Activated T-helper 2 cell treated with anti-CD3 and anti-CD28 coated beads, Interferon-gamma antibody, Interleukin-2, Interleukin-4, amounts not matched to agents 10 μg/mL and 5 μg/mL and 100 μg/mL, durations not matched to agents 14 hours and 24 hours and 36 hours (primary cell): ENCODE measurements around the gene RPS19BP1. TPM values are rescaled to one million over a fixed set of nuclear protein-coding genes. Genes with fewer than 3 reads are reported as not detected.
A peak's percentile ranks its signal among the peaks of the same experiment; 100 is the strongest.
"Not testable (repeated sequence)": the region's sequence is repeated elsewhere in the genome, so short reads cannot be mapped to it uniquely, and the experiment has no call there.

Experiments used
- DNase-seq: peaks from one replicate; pipeline ENCODE4 v3.0.0; 2021; ENCODE audit warnings: low spot score
- H3K27ac Mint-ChIP-seq: one replicate; pipeline ENCODE4 v1.8.0; 2021; ENCODE audit warnings: mixed read lengths
- H3K27me3 Mint-ChIP-seq: one replicate; pipeline ENCODE4 v1.8.0; 2021; ENCODE audit warnings: low read depth, mixed read lengths
- H3K36me3 Mint-ChIP-seq: one replicate; pipeline ENCODE4 v1.8.0; 2021; ENCODE audit warnings: low read depth, mixed read lengths
- H3K4me1 Mint-ChIP-seq: one replicate; pipeline ENCODE4 v1.8.0; 2021; ENCODE audit warnings: low read depth, mixed read lengths
- H3K4me3 Mint-ChIP-seq: one replicate; pipeline ENCODE4 v1.8.0; 2021; ENCODE audit warnings: low read depth, mild to moderate bottlenecking, moderate library complexity, mixed read lengths
- H3K9me3 Mint-ChIP-seq: one replicate; pipeline ENCODE4 v1.8.0; 2021; ENCODE audit warnings: mixed read lengths
- intact Hi-C: fragments of 100-400 bp; cut with micrococcal nuclease; formaldehyde crosslinking; loops from one replicate; pipeline ENCODE4 v1.15.1; 2023
- total RNA-seq: library from RNA; stranded (reverse); gene quantifications from 2 replicates; pipeline ENCODE4 v1.2.3, GENCODE V29; 2022

The RPS19BP1 gene
- total RNA-seq, 1 donor from 2014 or later: 78.4 TPM

- H3K9me3 Mint-ChIP-seq, DNase-seq, H3K27me3 Mint-ChIP-seq, intact Hi-C loops: not testable (repeated sequence)
- peak overlapping the region; percentile 96 for H3K4me3 Mint-ChIP-seq
- peaks cover 76% of the 10 kb centered on the region for H3K36me3 Mint-ChIP-seq
- H3K4me1 Mint-ChIP-seq: peaks cover 49% of the 10 kb centered on the region
- peak overlapping the region; percentile 98 for H3K27ac Mint-ChIP-seq
Measured at GRCh38 chr22:39521106-39521885, 11.3 kb downstream of the RPS19BP1 start.

- H3K36me3 Mint-ChIP-seq: peaks cover 77% of the 10 kb centered on the region
- no peaks in the 10 kb centered on the region for H3K27me3 Mint-ChIP-seq
- intact Hi-C loops: loop anchor here (1.0 kb wide), 4 partner anchors 12 to 201 kb away; partner anchors contain the start of genes MIEF1, RPL3, RPS19BP1 and TAB1
- H3K4me1 Mint-ChIP-seq: peaks cover 50% of the 10 kb centered on the region
- H3K27ac Mint-ChIP-seq: peak within 1 kb of the TSS; percentile 98
- peak within 1 kb of the TSS; percentile 96 for H3K4me3 Mint-ChIP-seq
- no peaks in the 10 kb centered on the region for H3K9me3 Mint-ChIP-seq
- DNase-seq: no peak
Measured at GRCh38 chr22:39520226-39521105, 12.1 kb downstream of the RPS19BP1 start, which contains the start of gene ATF4. Gene ATF4, plus strand, starts transcription at chr22:39520562. Its CDS starts 884 bp downstream, at chr22:39521446.

GRCh38 chr22:39519681-39520225, 12.8 kb downstream of the RPS19BP1 start:
- intact Hi-C loops: loop anchor here (1.0 kb wide), 4 partner anchors 13 to 200 kb away; partner anchors contain the start of genes MIEF1, RPL3, RPS19BP1 and TAB1
- H3K27me3 Mint-ChIP-seq: no peaks in the 10 kb centered on the region
- peak; percentile 97 for DNase-seq
- peaks cover 45% of the 10 kb centered on the region for H3K4me1 Mint-ChIP-seq
- H3K4me3 Mint-ChIP-seq: peak overlapping the region; percentile 96
- H3K36me3 Mint-ChIP-seq: peaks cover 77% of the 10 kb centered on the region
- peak overlapping the region; percentile 98 for H3K27ac Mint-ChIP-seq
- H3K9me3 Mint-ChIP-seq: no peaks in the 10 kb centered on the region

GRCh38 chr22:39518996-39519680, 13.4 kb downstream of the RPS19BP1 start:
- H3K27me3 Mint-ChIP-seq: no peaks in the 10 kb centered on the region
- DNase-seq: no peak
- H3K27ac Mint-ChIP-seq: peak overlapping the region; percentile 98
- H3K4me1 Mint-ChIP-seq: peaks cover 46% of the 10 kb centered on the region
- peaks cover 77% of the 10 kb centered on the region for H3K36me3 Mint-ChIP-seq
- no peaks in the 10 kb centered on the region for H3K9me3 Mint-ChIP-seq
- H3K4me3 Mint-ChIP-seq: peak overlapping the region; percentile 96
- intact Hi-C loops: no loop called here

- Mint-ChIP-seq H3K4me1 (peaks cover 43% of the 10 kb centered on the region), H3K9me3 (no peaks in the 10 kb centered on the region), H3K36me3 (peaks cover 79% of the 10 kb centered on the region), H3K27ac (peak overlapping the region; percentile 98), H3K4me3 (peak overlapping the region; percentile 96), H3K27me3 (no peaks in the 10 kb centered on the region)
- DNase-seq: no peak
- intact Hi-C loops: no loop called here
Measured at GRCh38 chr22:39518144-39518786, 14.3 kb downstream of the RPS19BP1 start.

- peaks cover 78% of the 10 kb centered on the region for H3K36me3 Mint-ChIP-seq
- H3K4me1 Mint-ChIP-seq: peaks cover 36% of the 10 kb centered on the region
- H3K27me3 Mint-ChIP-seq: no peaks in the 10 kb centered on the region
- intact Hi-C loops: no loop called here
- H3K9me3 Mint-ChIP-seq: no peaks in the 10 kb centered on the region
- H3K4me3 Mint-ChIP-seq: no peak overlapping the region
- no peak for DNase-seq
- no peak overlapping the region for H3K27ac Mint-ChIP-seq
Measured at GRCh38 chr22:39517470-39517869, 15.1 kb downstream of the RPS19BP1 start.

GRCh38 chr22:39515266-39516050, 17.1 kb downstream of the RPS19BP1 start:
- H3K4me1 Mint-ChIP-seq: peaks cover 27% of the 10 kb centered on the region
- no peaks in the 10 kb centered on the region for H3K27me3 Mint-ChIP-seq
- H3K9me3 Mint-ChIP-seq: no peaks in the 10 kb centered on the region
- peak overlapping the region; percentile 22 for H3K27ac Mint-ChIP-seq
- DNase-seq: no peak
- H3K36me3 Mint-ChIP-seq: peaks cover 77% of the 10 kb centered on the region
- H3K4me3 Mint-ChIP-seq: no peak overlapping the region
- intact Hi-C loops: no loop called here

GRCh38 chr22:39514373-39514973, 18.1 kb downstream of the RPS19BP1 start:
- intact Hi-C loops: no loop called here
- H3K27ac Mint-ChIP-seq: no peak overlapping the region
- H3K27me3 Mint-ChIP-seq: no peaks in the 10 kb centered on the region
- no peak for DNase-seq
- H3K4me1 Mint-ChIP-seq: peaks cover 28% of the 10 kb centered on the region
- H3K4me3 Mint-ChIP-seq: no peak overlapping the region
- H3K36me3 Mint-ChIP-seq: peaks cover 79% of the 10 kb centered on the region
- no peaks in the 10 kb centered on the region for H3K9me3 Mint-ChIP-seq

- intact Hi-C loops: no loop called here
- Mint-ChIP-seq H3K27ac (no peak overlapping the region), H3K4me3 (no peak overlapping the region), H3K9me3 (no peaks in the 10 kb centered on the region), H3K27me3 (no peaks in the 10 kb centered on the region), H3K4me1 (peaks cover 25% of the 10 kb centered on the region), H3K36me3 (peaks cover 81% of the 10 kb centered on the region)
- DNase-seq: no peak
Measured at GRCh38 chr22:39513791-39514190, 18.8 kb downstream of the RPS19BP1 start.

- intact Hi-C loops: no loop called here
- Mint-ChIP-seq H3K27ac (no peak overlapping the region), H3K36me3 (peaks cover 84% of the 10 kb centered on the region), H3K4me1 (peaks cover 23% of the 10 kb centered on the region), H3K9me3 (no peaks in the 10 kb centered on the region), H3K27me3 (no peaks in the 10 kb centered on the region), H3K4me3 (no peak overlapping the region)
- DNase-seq: no peak
Measured at GRCh38 chr22:39512026-39512425, 20.5 kb downstream of the RPS19BP1 start.

- H3K27me3 Mint-ChIP-seq: no peaks in the 10 kb centered on the region
- DNase-seq: no peak
- H3K4me1 Mint-ChIP-seq: peaks cover 30% of the 10 kb centered on the region
- H3K36me3 Mint-ChIP-seq: peaks cover 89% of the 10 kb centered on the region
- H3K4me3 Mint-ChIP-seq: no peak overlapping the region
- no peaks in the 10 kb centered on the region for H3K9me3 Mint-ChIP-seq
- intact Hi-C loops: no loop called here
- H3K27ac Mint-ChIP-seq: no peak overlapping the region
Measured at GRCh38 chr22:39511226-39511625, 21.3 kb downstream of the RPS19BP1 start.
